Astrocyte of the hippocampus (primary cell): ENCODE measurements around the gene CSNK2B.

Experiments used
- DNase-seq: peaks from one replicate; pipeline ENCODE4 v3.0.0; 2011; ENCODE audit warnings: low read depth, low spot score

Gene CSNK2B

GRCh38 chr6:31710523-31711219, 44.8 kb downstream of the CSNK2B start:
- DNase-seq: no peak

- DNase-seq: no peak
These were observed 45.4 kb downstream of the CSNK2B start for GRCh38 chr6:31711233-31711632.

- DNase-seq: no peak
These were observed 46.4 kb downstream of the CSNK2B start for GRCh38 chr6:31712296-31712695.

GRCh38 chr6:31713465-31713864, 47.6 kb downstream of the CSNK2B start:
- no peak for DNase-seq

GRCh38 chr6:31713991-31714684, 48.3 kb downstream of the CSNK2B start:
- no peak for DNase-seq

- DNase-seq: no peak
These were observed 49.4 kb downstream of the CSNK2B start, which contains the start of gene LY6G6D for GRCh38 chr6:31715022-31715958. TSS of gene LY6G6D (plus strand) at chr6:31715348. CDS start at chr6:31715356, 8 bp downstream.

GRCh38 chr6:31717499-31718222, 51.8 kb downstream of the CSNK2B start:
- no peak for DNase-seq

GRCh38 chr6:31718265-31718664, 52.4 kb downstream of the CSNK2B start:
- no peak for DNase-seq

GRCh38 chr6:31719001-31719400, 53.1 kb downstream of the CSNK2B start:
- DNase-seq: no peak
